WI38 (cell line): ENCODE data around the gene DNAJC3.
A peak's percentile ranks its signal among the peaks of the same experiment; 100 is the strongest.

Source experiments
- H3K4me3 ChIP-seq: 2 replicates; pipeline ENCODE4 v1.5.1; 2011; ENCODE audit warnings: low read depth, mild to moderate bottlenecking, control low read depth, low read length
- CTCF ChIP-seq: IDR thresholded peaks from 2 replicates; pipeline ENCODE4 v1.5.1; 2012; ENCODE audit warnings: low read depth, mild to moderate bottlenecking, control low read depth, low read length

DNAJC3 gene

GRCh38 chr13:95676762-95677563, at the start of gene DNAJC3:
DNAJC3 (plus strand) TSS chr13:95677139; CDS start chr13:95677256, 117 bp downstream.
- H3K4me3 ChIP-seq, result peak within 1 kb of the TSS; percentile 86
- no peak for TF ChIP-seq CTCF

GRCh38 chr13:95627590-95627989, 49.3 kb upstream of the DNAJC3 start:
- no peak overlapping the region for H3K4me3 ChIP-seq
- no peak for TF ChIP-seq CTCF

- no peak for TF ChIP-seq CTCF
- H3K4me3 ChIP-seq, result no peak overlapping the region
Measured at GRCh38 chr13:95628488-95628887, 48.5 kb upstream of the DNAJC3 start.

- TF ChIP-seq CTCF, result no peak
- H3K4me3 ChIP-seq, result no peak overlapping the region
Measured at GRCh38 chr13:95629071-95629470, 47.9 kb upstream of the DNAJC3 start.

- no peak for TF ChIP-seq CTCF
- H3K4me3 ChIP-seq, result no peak overlapping the region
Measured at GRCh38 chr13:95630593-95630992, 46.3 kb upstream of the DNAJC3 start.

- H3K4me3 ChIP-seq, result no peak overlapping the region
- no peak for TF ChIP-seq CTCF
Measured at GRCh38 chr13:95636853-95637252, 40.1 kb upstream of the DNAJC3 start.

- no peak for TF ChIP-seq CTCF
- H3K4me3 ChIP-seq, result peak overlapping the region; percentile 73
Measured at GRCh38 chr13:95641291-95642027, 35.5 kb upstream of the DNAJC3 start.
